DOHH2 (cell line): ENCODE measurements around the gene TOB2.
"Not testable (repeated sequence)": the region's sequence is repeated elsewhere in the genome, so short reads cannot be mapped to it uniquely, and the experiment has no call there.

Experiments used
- CTCF ChIP-seq: fragments of 200-600 bp; sonication (generic); IDR thresholded peaks from one replicate; pipeline ENCODE4 v1.5.1; 2014; ENCODE audit warnings: antibody characterized with exemption, mild to moderate bottlenecking, low read depth, low read length; ENCODE audit not compliant: poor library complexity, severe bottlenecking
- EZH2phosphoT487 ChIP-seq: fragments of 200-600 bp; sonication (generic); IDR thresholded peaks from 2 replicates; pipeline ENCODE4 v1.6.1; 2017; ENCODE audit warnings: borderline replicate concordance, mild to moderate bottlenecking, antibody characterized with exemption, low read length, moderate library complexity, mixed read lengths

GRCh38 chr22:41402851-41403250 lies 43.8 kb downstream of the TOB2 start:
- TF ChIP-seq CTCF, EZH2phosphoT487: not testable (repeated sequence)
